ENCODE measurements around the gene PLVAP. TPM values are rescaled to one million over a fixed set of nuclear protein-coding genes. Genes with fewer than 3 reads are reported as not detected.

The PLVAP gene
- total RNA-seq, 1 experiment from 2014 or later = not detected

DNA sequence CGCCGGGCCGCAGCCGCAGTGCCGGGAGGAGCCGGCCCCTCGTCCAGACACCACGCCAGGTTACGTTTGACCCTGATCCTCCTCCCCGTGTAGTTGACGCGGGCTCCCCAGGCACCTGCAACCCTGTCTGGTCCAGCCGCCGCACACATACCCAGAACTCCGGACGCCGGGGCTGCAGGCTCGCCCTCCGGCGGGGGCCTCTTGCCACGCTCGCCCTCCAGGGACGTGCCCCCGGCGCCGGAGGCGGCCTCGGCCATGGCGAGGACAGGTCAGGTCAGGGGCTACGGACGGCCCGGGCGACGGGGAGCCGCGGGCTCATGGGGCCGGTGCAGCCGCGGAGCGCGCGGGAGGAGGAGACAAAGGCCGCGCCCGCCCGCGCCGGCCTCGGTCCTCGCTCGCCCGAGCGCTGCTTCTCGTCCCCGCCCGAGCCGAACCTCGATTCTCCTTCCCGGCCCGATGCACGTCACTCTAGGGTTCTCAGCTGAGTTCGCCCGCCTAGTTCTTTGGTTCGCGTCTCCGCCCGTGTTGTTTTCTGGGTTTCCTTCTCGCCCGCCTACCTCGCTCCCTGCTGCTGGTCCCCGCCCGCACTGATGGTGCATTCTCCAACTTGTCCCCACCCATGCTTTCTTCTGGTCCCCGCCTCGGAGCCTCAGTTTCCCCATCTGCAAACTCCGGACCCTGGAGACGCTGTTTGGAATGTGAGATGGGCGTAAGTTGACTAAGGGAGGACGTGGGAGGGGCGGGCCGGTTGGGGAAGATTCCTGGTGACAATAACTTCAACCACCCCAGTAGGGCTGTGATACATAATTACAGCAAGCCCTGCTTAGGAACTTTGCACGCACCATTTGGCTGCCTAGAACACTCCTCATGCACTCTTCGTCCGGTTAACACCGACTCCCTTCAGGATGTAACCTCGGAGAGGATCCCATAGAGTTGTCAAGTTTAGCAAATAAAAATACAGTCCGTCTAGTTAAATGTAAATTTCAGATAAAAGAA lies 42.4 kb downstream of the PLVAP start, which contains the start of gene ANO8:
ANO8 (minus strand) TSS at position 442 of the 996 bp plus-strand sequence; CDS start at position 257, 185 bp downstream.
- H3K27ac Mint-ChIP-seq = no peak within 1 kb of the TSS; the same call in 1 of the 2 replicates
- H3K27me3 Mint-ChIP-seq (ENCODE audit: low read depth) = peaks cover 5% of the 10 kb centered on the region
- ATAC-seq = peak; percentile 35
- ChIA-PET CTCF (interaction anchor here (0.7 to 3.7 kb wide), 12 partner anchors 8 to 57 kb away, joined by 3 to 27 read pairs (median 6); partner anchors contain the start of genes DDA1 and MRPL34), POLR2A (interaction anchor here (0.6 to 1.9 kb wide), 7 partner anchors 10 to 162 kb away, joined by 3 to 5 read pairs (median 3); partner anchors contain the start of genes BABAM1 and DDA1)
- peaks cover 11% of the 10 kb centered on the region for H3K36me3 Mint-ChIP-seq
- peaks cover 5% of the 10 kb centered on the region for H3K9me3 Mint-ChIP-seq
- DNase-seq (ENCODE audit: low spot score) = peak; percentile 98
- H3K4me1 Mint-ChIP-seq = peaks cover 39% of the 10 kb centered on the region
- peak within 1 kb of the TSS; percentile 99 for H3K4me3 Mint-ChIP-seq
- TF ChIP-seq ESRRA (CRISPR knock-in tag; IDR thresholded peaks at IDR 0.05; ENCODE audit: borderline replicate concordance) (peak; percentile 13; the same call in 1 of the 2 replicates), FOXK1 (CRISPR knock-in tag; IDR thresholded peaks at IDR 0.05) (peak; percentile 65; the same call in 1 of the 2 replicates), TCF7 (CRISPR knock-in tag; IDR thresholded peaks at IDR 0.05; ENCODE audit: low read depth) (no peak), ZNF232 (CRISPR knock-in tag; IDR thresholded peaks at IDR 0.05) (peak; percentile 57; the same call in 1 of the 2 replicates), ZNF416 (CRISPR knock-in tag; IDR thresholded peaks at IDR 0.05) (no peak), ZNF317 (CRISPR knock-in tag; IDR thresholded peaks at IDR 0.05; ENCODE audit: borderline replicate concordance, low read depth) (no peak), ATF1 (CRISPR knock-in tag; IDR thresholded peaks at IDR 0.05) (peak; percentile 80; the same call in 1 of the 2 replicates), ZNF263 (CRISPR knock-in tag; IDR thresholded peaks at IDR 0.05; ENCODE audit: low read depth) (peak; percentile 46; the same call in 1 of the 2 replicates), CREM (CRISPR knock-in tag; IDR thresholded peaks at IDR 0.05) (peak; percentile 62; the same call in 1 of the 2 replicates), IRF2 (CRISPR knock-in tag; IDR thresholded peaks at IDR 0.05; ENCODE audit: borderline replicate concordance, low read depth) (no peak), SMAD3 (CRISPR knock-in tag; IDR thresholded peaks at IDR 0.05; ENCODE audit: borderline replicate concordance) (0 out of 2 replicates have a peak, but pooled peaks have one; percentile 72), ZNF121 (CRISPR knock-in tag; IDR thresholded peaks at IDR 0.05) (peak; percentile 39; the same call in 1 of the 2 replicates), GABPB1 (CRISPR knock-in tag; IDR thresholded peaks at IDR 0.05) (peak; percentile 17), TP53 (CRISPR knock-in tag; IDR thresholded peaks at IDR 0.05) (no peak), SP1 (CRISPR knock-in tag; conservative IDR thresholded peaks at IDR 0.05) (peak; percentile 93), NR2C2 (CRISPR knock-in tag; IDR thresholded peaks at IDR 0.05) (no peak), TEAD1 (CRISPR knock-in tag; IDR thresholded peaks at IDR 0.05) (peak; percentile 66; the same call in 1 of the 2 replicates)
- TF ChIP-seq, protein P1, sequence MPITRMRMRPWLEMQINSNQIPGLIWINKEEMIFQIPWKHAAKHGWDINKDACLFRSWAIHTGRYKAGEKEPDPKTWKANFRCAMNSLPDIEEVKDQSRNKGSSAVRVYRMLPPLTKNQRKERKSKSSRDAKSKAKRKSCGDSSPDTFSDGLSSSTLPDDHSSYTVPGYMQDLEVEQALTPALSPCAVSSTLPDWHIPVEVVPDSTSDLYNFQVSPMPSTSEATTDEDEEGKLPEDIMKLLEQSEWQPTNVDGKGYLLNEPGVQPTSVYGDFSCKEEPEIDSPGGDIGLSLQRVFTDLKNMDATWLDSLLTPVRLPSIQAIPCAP (CRISPR knock-in tag; IDR thresholded peaks at IDR 0.05) = no peak
- TF ChIP-seq, protein P2, sequence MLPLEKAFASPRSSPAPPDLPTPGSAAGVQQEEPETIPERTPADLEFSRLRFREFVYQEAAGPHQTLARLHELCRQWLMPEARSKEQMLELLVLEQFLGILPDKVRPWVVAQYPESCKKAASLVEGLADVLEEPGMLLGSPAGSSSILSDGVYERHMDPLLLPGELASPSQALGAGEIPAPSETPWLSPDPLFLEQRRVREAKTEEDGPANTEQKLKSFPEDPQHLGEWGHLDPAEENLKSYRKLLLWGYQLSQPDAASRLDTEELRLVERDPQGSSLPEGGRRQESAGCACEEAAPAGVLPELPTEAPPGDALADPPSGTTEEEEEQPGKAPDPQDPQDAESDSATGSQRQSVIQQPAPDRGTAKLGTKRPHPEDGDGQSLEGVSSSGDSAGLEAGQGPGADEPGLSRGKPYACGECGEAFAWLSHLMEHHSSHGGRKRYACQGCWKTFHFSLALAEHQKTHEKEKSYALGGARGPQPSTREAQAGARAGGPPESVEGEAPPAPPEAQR (CRISPR knock-in tag; IDR thresholded peaks at IDR 0.05) = no peak
- TF ChIP-seq, protein P3, sequence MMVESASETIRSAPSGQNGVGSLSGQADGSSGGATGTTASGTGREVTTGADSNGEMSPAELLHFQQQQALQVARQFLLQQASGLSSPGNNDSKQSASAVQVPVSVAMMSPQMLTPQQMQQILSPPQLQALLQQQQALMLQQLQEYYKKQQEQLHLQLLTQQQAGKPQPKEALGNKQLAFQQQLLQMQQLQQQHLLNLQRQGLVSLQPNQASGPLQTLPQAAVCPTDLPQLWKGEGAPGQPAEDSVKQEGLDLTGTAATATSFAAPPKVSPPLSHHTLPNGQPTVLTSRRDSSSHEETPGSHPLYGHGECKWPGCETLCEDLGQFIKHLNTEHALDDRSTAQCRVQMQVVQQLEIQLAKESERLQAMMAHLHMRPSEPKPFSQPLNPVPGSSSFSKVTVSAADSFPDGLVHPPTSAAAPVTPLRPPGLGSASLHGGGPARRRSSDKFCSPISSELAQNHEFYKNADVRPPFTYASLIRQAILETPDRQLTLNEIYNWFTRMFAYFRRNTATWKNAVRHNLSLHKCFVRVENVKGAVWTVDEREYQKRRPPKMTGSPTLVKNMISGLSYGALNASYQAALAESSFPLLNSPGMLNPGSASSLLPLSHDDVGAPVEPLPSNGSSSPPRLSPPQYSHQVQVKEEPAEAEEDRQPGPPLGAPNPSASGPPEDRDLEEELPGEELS (CRISPR knock-in tag; IDR thresholded peaks at IDR 0.05) = peak; percentile 86
- TF ChIP-seq, protein P4, sequence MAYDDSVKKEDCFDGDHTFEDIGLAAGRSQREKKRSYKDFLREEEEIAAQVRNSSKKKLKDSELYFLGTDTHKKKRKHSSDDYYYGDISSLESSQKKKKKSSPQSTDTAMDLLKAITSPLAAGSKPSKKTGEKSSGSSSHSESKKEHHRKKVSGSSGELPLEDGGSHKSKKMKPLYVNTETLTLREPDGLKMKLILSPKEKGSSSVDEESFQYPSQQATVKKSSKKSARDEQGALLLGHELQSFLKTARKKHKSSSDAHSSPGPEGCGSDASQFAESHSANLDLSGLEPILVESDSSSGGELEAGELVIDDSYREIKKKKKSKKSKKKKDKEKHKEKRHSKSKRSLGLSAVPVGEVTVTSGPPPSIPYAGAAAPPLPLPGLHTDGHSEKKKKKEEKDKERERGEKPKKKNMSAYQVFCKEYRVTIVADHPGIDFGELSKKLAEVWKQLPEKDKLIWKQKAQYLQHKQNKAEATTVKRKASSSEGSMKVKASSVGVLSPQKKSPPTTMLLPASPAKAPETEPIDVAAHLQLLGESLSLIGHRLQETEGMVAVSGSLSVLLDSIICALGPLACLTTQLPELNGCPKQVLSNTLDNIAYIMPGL (CRISPR knock-in tag; IDR thresholded peaks at IDR 0.05) = peak; percentile 95
- TF ChIP-seq, protein P5, sequence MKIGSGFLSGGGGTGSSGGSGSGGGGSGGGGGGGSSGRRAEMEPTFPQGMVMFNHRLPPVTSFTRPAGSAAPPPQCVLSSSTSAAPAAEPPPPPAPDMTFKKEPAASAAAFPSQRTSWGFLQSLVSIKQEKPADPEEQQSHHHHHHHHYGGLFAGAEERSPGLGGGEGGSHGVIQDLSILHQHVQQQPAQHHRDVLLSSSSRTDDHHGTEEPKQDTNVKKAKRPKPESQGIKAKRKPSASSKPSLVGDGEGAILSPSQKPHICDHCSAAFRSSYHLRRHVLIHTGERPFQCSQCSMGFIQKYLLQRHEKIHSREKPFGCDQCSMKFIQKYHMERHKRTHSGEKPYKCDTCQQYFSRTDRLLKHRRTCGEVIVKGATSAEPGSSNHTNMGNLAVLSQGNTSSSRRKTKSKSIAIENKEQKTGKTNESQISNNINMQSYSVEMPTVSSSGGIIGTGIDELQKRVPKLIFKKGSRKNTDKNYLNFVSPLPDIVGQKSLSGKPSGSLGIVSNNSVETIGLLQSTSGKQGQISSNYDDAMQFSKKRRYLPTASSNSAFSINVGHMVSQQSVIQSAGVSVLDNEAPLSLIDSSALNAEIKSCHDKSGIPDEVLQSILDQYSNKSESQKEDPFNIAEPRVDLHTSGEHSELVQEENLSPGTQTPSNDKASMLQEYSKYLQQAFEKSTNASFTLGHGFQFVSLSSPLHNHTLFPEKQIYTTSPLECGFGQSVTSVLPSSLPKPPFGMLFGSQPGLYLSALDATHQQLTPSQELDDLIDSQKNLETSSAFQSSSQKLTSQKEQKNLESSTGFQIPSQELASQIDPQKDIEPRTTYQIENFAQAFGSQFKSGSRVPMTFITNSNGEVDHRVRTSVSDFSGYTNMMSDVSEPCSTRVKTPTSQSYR (CRISPR knock-in tag; IDR thresholded peaks at IDR 0.05) = 0 out of 2 replicates have a peak, but pooled peaks have one; percentile 22
- TF ChIP-seq, protein P6, sequence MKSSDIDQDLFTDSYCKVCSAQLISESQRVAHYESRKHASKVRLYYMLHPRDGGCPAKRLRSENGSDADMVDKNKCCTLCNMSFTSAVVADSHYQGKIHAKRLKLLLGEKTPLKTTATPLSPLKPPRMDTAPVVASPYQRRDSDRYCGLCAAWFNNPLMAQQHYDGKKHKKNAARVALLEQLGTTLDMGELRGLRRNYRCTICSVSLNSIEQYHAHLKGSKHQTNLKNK (CRISPR knock-in tag; IDR thresholded peaks at IDR 0.05) = no peak
- TF ChIP-seq, protein P7, sequence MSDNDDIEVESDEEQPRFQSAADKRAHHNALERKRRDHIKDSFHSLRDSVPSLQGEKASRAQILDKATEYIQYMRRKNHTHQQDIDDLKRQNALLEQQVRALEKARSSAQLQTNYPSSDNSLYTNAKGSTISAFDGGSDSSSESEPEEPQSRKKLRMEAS (CRISPR knock-in tag; IDR thresholded peaks at IDR 0.05) = peak; percentile 50; the same call in 1 of the 2 replicates
- TF ChIP-seq, protein P8, sequence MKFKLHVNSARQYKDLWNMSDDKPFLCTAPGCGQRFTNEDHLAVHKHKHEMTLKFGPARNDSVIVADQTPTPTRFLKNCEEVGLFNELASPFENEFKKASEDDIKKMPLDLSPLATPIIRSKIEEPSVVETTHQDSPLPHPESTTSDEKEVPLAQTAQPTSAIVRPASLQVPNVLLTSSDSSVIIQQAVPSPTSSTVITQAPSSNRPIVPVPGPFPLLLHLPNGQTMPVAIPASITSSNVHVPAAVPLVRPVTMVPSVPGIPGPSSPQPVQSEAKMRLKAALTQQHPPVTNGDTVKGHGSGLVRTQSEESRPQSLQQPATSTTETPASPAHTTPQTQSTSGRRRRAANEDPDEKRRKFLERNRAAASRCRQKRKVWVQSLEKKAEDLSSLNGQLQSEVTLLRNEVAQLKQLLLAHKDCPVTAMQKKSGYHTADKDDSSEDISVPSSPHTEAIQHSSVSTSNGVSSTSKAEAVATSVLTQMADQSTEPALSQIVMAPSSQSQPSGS (CRISPR knock-in tag; IDR thresholded peaks at IDR 0.05; ENCODE audit: borderline replicate concordance, low read depth) = no peak
